GM23338 (cell line): ENCODE data around the gene RHNO1.

Source experiments
- CREB1 ChIP-seq: fragments of 250-450 bp; sonication (Bioruptor Pico); IDR thresholded peaks from 2 replicates; pipeline ENCODE4 v1.5.0; 2020; ENCODE audit warnings: low read depth, mild to moderate bottlenecking, moderate library complexity
- CTCF ChIP-seq, 2 experiments: fragments of 200-600 bp in 1 of 2; sonication (generic) in 1 of 2; conservative IDR thresholded peaks; 2 replicates each; pipeline versions ENCODE4 v1.5.1 to v1.6.1; 2016 to 2017; ENCODE audit warnings: antibody characterized with exemption in 2 of 2, low read depth in 2 of 2, mild to moderate bottlenecking in 2 of 2, moderate library complexity in 1 of 2
- EZH2phosphoT487 ChIP-seq: fragments of 200-600 bp; sonication (generic); IDR thresholded peaks from one replicate; pipeline ENCODE4 v1.8.1; 2018; ENCODE audit warnings: antibody characterized with exemption; ENCODE audit not compliant: unreplicated experiment
- JUNB ChIP-seq: IDR thresholded peaks from one replicate; pipeline ENCODE4 v1.6.1; 2016; ENCODE audit warnings: antibody characterized with exemption; ENCODE audit not compliant: unreplicated experiment
- POLR2AphosphoS5 ChIP-seq: IDR thresholded peaks from 2 replicates; pipeline ENCODE4 v1.6.1; 2016; ENCODE audit warnings: antibody characterized with exemption, low read depth
- REST ChIP-seq: IDR thresholded peaks from one replicate; pipeline ENCODE4 v1.6.1; 2018; ENCODE audit warnings: antibody characterized with exemption; ENCODE audit not compliant: unreplicated experiment

- TF ChIP-seq JUNB (no peak), CREB1 (CRISPR knock-in tag) (no peak), CTCF (conservative IDR thresholded peaks at IDR 0.05; ENCODE audit: low read depth in 2 of 2) (no peak), REST (no peak), POLR2AphosphoS5 (no peak), EZH2phosphoT487 (no peak)
Observed at GRCh38 chr12:2879853-2880252, 2.8 kb downstream of the RHNO1 start.
